ENCODE results near the gene LGR4. TPM values are rescaled to one million over a fixed set of nuclear protein-coding genes. Genes with fewer than 3 reads are reported as not detected.

Gene LGR4
- total and polyA plus RNA-seq, 2 donors (not counting 1 experiment from before 2014, with no cell fraction given) = 0.92 to 3.3 TPM

- Histone ChIP-seq H3K4me3 (ENCODE audit: control extremely low read depth in 1 of 5, extremely low read depth in 1 of 5, insufficient read depth in 1 of 5, low read depth in 2 of 5, low read length in 4 of 5) (no peak overlapping the region), H3K9me3 (ENCODE audit: control extremely low read depth in 1 of 3, control insufficient read depth in 2 of 3, insufficient read depth in 1 of 3, low read length in 2 of 3) (no peaks in the 10 kb centered on the region), H3K4me2 (replicated peaks; ENCODE audit: low read depth, low read length, poor library complexity, severe bottlenecking) (no peak overlapping the region), H3K27me3 (replicated peaks in 1 of 4; ENCODE audit: control extremely low read depth in 1 of 4, control insufficient read depth in 3 of 4, insufficient read depth in 4 of 4, low read length in 3 of 4) (no peaks in the 10 kb centered on the region), H3K4me1 (ENCODE audit: control insufficient read depth in 2 of 2, insufficient read depth in 2 of 2, low read length in 2 of 2) (no peaks in the 10 kb centered on the region), H3K9ac (ENCODE audit: low read length) (no peak overlapping the region), H3K27ac (ENCODE audit: low read length in 2 of 2) (no peak overlapping the region), H3K79me2 (ENCODE audit: control insufficient read depth, insufficient read depth, low read length) (no peaks in the 10 kb centered on the region), H3K36me3 (replicated peaks in 1 of 2; ENCODE audit: control extremely low read depth in 1 of 2, control insufficient read depth in 1 of 2, extremely low read depth in 1 of 2, insufficient read depth in 2 of 2, low read length in 1 of 2) (no peaks in the 10 kb centered on the region), H2AFZ (ENCODE audit: insufficient read depth, low read depth, low read length, poor library complexity, severe bottlenecking) (no peak overlapping the region), H4K20me1 (ENCODE audit: control insufficient read depth, insufficient read depth, low read length, poor library complexity, severe bottlenecking) (no peaks in the 10 kb centered on the region)
- H3K4me3 Mint-ChIP-seq = no peak overlapping the region
- ATAC-seq (ENCODE audit: low read depth) (no peak), DNase-seq (no peak)
- intact Hi-C loops (cut with micrococcal nuclease) = no loop called here
- no peak overlapping the region for H3K27ac Mint-ChIP-seq
- POLR2A ChIA-PET = no interaction called here
- TF ChIP-seq, protein P1, sequence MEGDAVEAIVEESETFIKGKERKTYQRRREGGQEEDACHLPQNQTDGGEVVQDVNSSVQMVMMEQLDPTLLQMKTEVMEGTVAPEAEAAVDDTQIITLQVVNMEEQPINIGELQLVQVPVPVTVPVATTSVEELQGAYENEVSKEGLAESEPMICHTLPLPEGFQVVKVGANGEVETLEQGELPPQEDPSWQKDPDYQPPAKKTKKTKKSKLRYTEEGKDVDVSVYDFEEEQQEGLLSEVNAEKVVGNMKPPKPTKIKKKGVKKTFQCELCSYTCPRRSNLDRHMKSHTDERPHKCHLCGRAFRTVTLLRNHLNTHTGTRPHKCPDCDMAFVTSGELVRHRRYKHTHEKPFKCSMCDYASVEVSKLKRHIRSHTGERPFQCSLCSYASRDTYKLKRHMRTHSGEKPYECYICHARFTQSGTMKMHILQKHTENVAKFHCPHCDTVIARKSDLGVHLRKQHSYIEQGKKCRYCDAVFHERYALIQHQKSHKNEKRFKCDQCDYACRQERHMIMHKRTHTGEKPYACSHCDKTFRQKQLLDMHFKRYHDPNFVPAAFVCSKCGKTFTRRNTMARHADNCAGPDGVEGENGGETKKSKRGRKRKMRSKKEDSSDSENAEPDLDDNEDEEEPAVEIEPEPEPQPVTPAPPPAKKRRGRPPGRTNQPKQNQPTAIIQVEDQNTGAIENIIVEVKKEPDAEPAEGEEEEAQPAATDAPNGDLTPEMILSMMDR (IDR thresholded peaks at IDR 0.05) = no peak
- no peak for TF ChIP-seq EZH2 (IDR thresholded peaks at IDR 0.05; ENCODE audit: borderline replicate concordance, insufficient read depth, low read depth, low read length, poor library complexity, severe bottlenecking)
- no peaks in the 10 kb centered on the region for H3K4me1 Mint-ChIP-seq
- H3K27me3 Mint-ChIP-seq = no peaks in the 10 kb centered on the region
- 97% methylated on average over 3 of the region's 3 CpGs for WGBS (ENCODE audit: insufficient coverage)
- H3K9me3 Mint-ChIP-seq (ENCODE audit: insufficient read depth) = no peaks in the 10 kb centered on the region
- CTCF ChIA-PET = no interaction called here
Observed at GRCh38 chr11:27379449-27379848, 93.1 kb downstream of the LGR4 start.

- H3K36me3 ChIP-seq (replicated peaks in 1 of 2; ENCODE audit: control extremely low read depth in 1 of 2, control insufficient read depth in 1 of 2, extremely low read depth in 1 of 2, insufficient read depth in 2 of 2, low read length in 1 of 2) = no peaks in the 10 kb centered on the region
- H3K9me3 ChIP-seq (ENCODE audit: control extremely low read depth in 1 of 3, control insufficient read depth in 2 of 3, insufficient read depth in 1 of 3, low read length in 2 of 3) = no peaks in the 10 kb centered on the region
- no peak overlapping the region for H3K9ac ChIP-seq (ENCODE audit: low read length)
- H2AFZ ChIP-seq (ENCODE audit: insufficient read depth, low read depth, low read length, poor library complexity, severe bottlenecking) = no peak overlapping the region
- TF ChIP-seq EZH2 (IDR thresholded peaks at IDR 0.05; ENCODE audit: borderline replicate concordance, insufficient read depth, low read depth, low read length, poor library complexity, severe bottlenecking) = no peak
- TF ChIP-seq, protein P1 (IDR thresholded peaks at IDR 0.05) = no peak
- H4K20me1 ChIP-seq (ENCODE audit: control insufficient read depth, insufficient read depth, low read length, poor library complexity, severe bottlenecking) = no peaks in the 10 kb centered on the region
- no peak overlapping the region for H3K4me2 ChIP-seq (replicated peaks; ENCODE audit: low read depth, low read length, poor library complexity, severe bottlenecking)
- no CpG with 5 or more reads among the region's 2 CpGs for whole genome bisulfite sequencing (ENCODE audit: insufficient coverage)
- no peaks in the 10 kb centered on the region for H3K27me3 ChIP-seq (replicated peaks in 1 of 4; ENCODE audit: control extremely low read depth in 1 of 4, control insufficient read depth in 3 of 4, insufficient read depth in 4 of 4, low read length in 3 of 4)
- no peak overlapping the region for H3K27ac ChIP-seq (ENCODE audit: low read length in 2 of 2)
- H3K9me3 Mint-ChIP-seq (ENCODE audit: insufficient read depth) = no peaks in the 10 kb centered on the region
- no peaks in the 10 kb centered on the region for H3K4me1 Mint-ChIP-seq
- H3K79me2 ChIP-seq (ENCODE audit: control insufficient read depth, insufficient read depth, low read length) = no peaks in the 10 kb centered on the region
- intact Hi-C loops (cut with micrococcal nuclease) = no loop called here
- POLR2A ChIA-PET = no interaction called here
- H3K4me3 Mint-ChIP-seq = no peak overlapping the region
- no peak overlapping the region for H3K4me3 ChIP-seq (ENCODE audit: control extremely low read depth in 1 of 5, extremely low read depth in 1 of 5, insufficient read depth in 1 of 5, low read depth in 2 of 5, low read length in 4 of 5)
- no peaks in the 10 kb centered on the region for H3K4me1 ChIP-seq (ENCODE audit: control insufficient read depth in 2 of 2, insufficient read depth in 2 of 2, low read length in 2 of 2)
- H3K27me3 Mint-ChIP-seq = no peaks in the 10 kb centered on the region
- DNase-seq (no peak), ATAC-seq (ENCODE audit: low read depth) (no peak)
- no peak overlapping the region for H3K27ac Mint-ChIP-seq
- CTCF ChIA-PET = no interaction called here
Observed at GRCh38 chr11:27375370-27375769, 97.2 kb downstream of the LGR4 start.
